Progenitor cell of endocrine pancreas (in vitro differentiated cells): ENCODE results near the gene UBE2E3. TPM values are rescaled to one million over a fixed set of nuclear protein-coding genes. Genes with fewer than 3 reads are reported as not detected.

Experiments used
- DNase-seq: peaks from one replicate; pipeline ENCODE4 v3.0.0; 2021; ENCODE audit warnings: low spot score; ENCODE audit not compliant: unreplicated experiment
- H3K27ac Mint-ChIP-seq: 2 replicates; pipeline ENCODE4 v1.8.0; 2021; ENCODE audit warnings: mild to moderate bottlenecking, moderate library complexity, mixed read lengths
- H3K27me3 Mint-ChIP-seq: 2 replicates; pipeline ENCODE4 v1.8.0; 2021; ENCODE audit warnings: mixed read lengths
- H3K36me3 Mint-ChIP-seq: 2 replicates; pipeline ENCODE4 v1.8.0; 2022; ENCODE audit warnings: mixed read lengths; ENCODE audit not compliant: insufficient read depth
- H3K4me1 Mint-ChIP-seq: 2 replicates; pipeline ENCODE4 v1.8.0; 2021; ENCODE audit warnings: low read depth, mixed read lengths
- H3K4me3 Mint-ChIP-seq: 2 replicates; pipeline ENCODE4 v1.8.0; 2021; ENCODE audit warnings: low read depth, mild to moderate bottlenecking, moderate library complexity, mixed read lengths
- H3K9me3 Mint-ChIP-seq: 2 replicates; pipeline ENCODE4 v1.8.0; 2021; ENCODE audit warnings: low read depth, mixed read lengths
- CTCF ChIP-seq: fragments of 200-600 bp; sonication (generic); IDR thresholded peaks from one replicate; pipeline ENCODE4 v1.5.0; 2021; ENCODE audit warnings: antibody characterized with exemption, mild to moderate bottlenecking; ENCODE audit not compliant: unreplicated experiment
- total RNA-seq: library from RNA; stranded (reverse); gene quantifications from 2 replicates; pipeline ENCODE4 v1.2.1, GENCODE V29; 2021

The UBE2E3 gene
- total RNA-seq, 1 donor from 2014 or later = 146 TPM

- H3K9me3 Mint-ChIP-seq = no peaks in the 10 kb centered on the region
- no peak overlapping the region for H3K4me3 Mint-ChIP-seq
- no peak for TF ChIP-seq CTCF
These were observed 83.3 kb downstream of the UBE2E3 start for GRCh38 chr2:181063696-181064095.

GRCh38 chr2:181065458-181065857, 85.1 kb downstream of the UBE2E3 start:
- Mint-ChIP-seq H3K4me1 (no peaks in the 10 kb centered on the region), H3K9me3 (no peaks in the 10 kb centered on the region), H3K27me3 (no peaks in the 10 kb centered on the region), H3K27ac (no peak overlapping the region), H3K36me3 (peaks cover 5% of the 10 kb centered on the region), H3K4me3 (no peak overlapping the region)
- TF ChIP-seq CTCF = no peak
- no peak for DNase-seq

More at GRCh38 chr2:181063696-181064095, 83.3 kb downstream of the UBE2E3 start:
- Mint-ChIP-seq H3K27me3 (no peaks in the 10 kb centered on the region), H3K4me1 (no peaks in the 10 kb centered on the region), H3K36me3 (peaks cover 6% of the 10 kb centered on the region), H3K27ac (no peak overlapping the region)
- no peak for DNase-seq

GRCh38 chr2:181066333-181066732, 85.9 kb downstream of the UBE2E3 start:
- no peak for DNase-seq
- peaks cover 2% of the 10 kb centered on the region for H3K4me1 Mint-ChIP-seq
- no peaks in the 10 kb centered on the region for H3K27me3 Mint-ChIP-seq
- H3K9me3 Mint-ChIP-seq = no peaks in the 10 kb centered on the region
- TF ChIP-seq CTCF = no peak
- H3K36me3 Mint-ChIP-seq = peaks cover 5% of the 10 kb centered on the region
- no peak overlapping the region for H3K4me3 Mint-ChIP-seq
- H3K27ac Mint-ChIP-seq = no peak overlapping the region

GRCh38 chr2:181070119-181070835, 89.9 kb downstream of the UBE2E3 start:
- no peaks in the 10 kb centered on the region for H3K36me3 Mint-ChIP-seq
- no peak for DNase-seq

GRCh38 chr2:181070836-181071200, 90.4 kb downstream of the UBE2E3 start:
- DNase-seq = no peak
- H3K4me1 Mint-ChIP-seq = peaks cover 10% of the 10 kb centered on the region
- H3K27me3 Mint-ChIP-seq = no peaks in the 10 kb centered on the region
- no peak overlapping the region for H3K4me3 Mint-ChIP-seq
- no peaks in the 10 kb centered on the region for H3K9me3 Mint-ChIP-seq
- no peak overlapping the region for H3K27ac Mint-ChIP-seq
- no peaks in the 10 kb centered on the region for H3K36me3 Mint-ChIP-seq
- TF ChIP-seq CTCF = no peak

More at GRCh38 chr2:181070119-181070835, 89.9 kb downstream of the UBE2E3 start:
- no peaks in the 10 kb centered on the region for H3K9me3 Mint-ChIP-seq
- no peak overlapping the region for H3K27ac Mint-ChIP-seq
- no peak overlapping the region for H3K4me3 Mint-ChIP-seq
- no peak for TF ChIP-seq CTCF
- H3K4me1 Mint-ChIP-seq = peaks cover 10% of the 10 kb centered on the region
- no peaks in the 10 kb centered on the region for H3K27me3 Mint-ChIP-seq
